Heart left ventricle (tissue), 13 donors: Measurements from ENCODE around the gene AGAP2.

Experiments
- POLR2A ChIP-seq, 2 donors: fragments of 450-650 bp; IDR thresholded peaks; one replicate each; pipeline ENCODE4 v1.6.1; 2017; ENCODE audit warnings: antibody characterized with exemption in 2 of 2, mild to moderate bottlenecking in 2 of 2, moderate library complexity in 2 of 2
- TF ChIP-seq, protein P1 (sequence below), 12 donors: fragments of 200-600 bp; sonication (generic) in 4 of 12; IDR thresholded peaks; one replicate each; pipeline versions ENCODE4 v1.5.0 to v1.8.0; 2018 to 2022; ENCODE audit warnings: antibody characterized with exemption in 12 of 12, mild to moderate bottlenecking in 5 of 12
- donor health status: ischemic (EF 13 %, LVEDD 7.1; RV severe dilation, severe dysfunction).
- donor health status: DM: no; HTN: yes; CAD: no.
- donor health status: DM: no; HTN: no; CAD: no.
- donor health status: ischemic (EF 25% LVEDD 6.9; RV normal size, moderate dysfunction).
- donor health status: ischemic (EF 25% LVEDD 5.7; RV mildly dilated, moderate dysfunction).
- donor health status: ischemic (EF 35%, LVEDD 5.7; RV mildly dilated, moderate dysfunction).
- donor health status: nonischemic (EF 11% LVEDD 7.7; RV severe dilation, severe dysfunction).
- donor health status: DM: yes; HTN: yes; CAD: no.
- donor health status: PGD.
- donor health status: ischemic (EF 29% LVEDD 5.4; RV normal size, mild dysfunction).
- donor health status: nonischemic (EF 23%, LVEDD 6.1; RV moderate dilation, normal function).

- TF ChIP-seq, protein P1, sequence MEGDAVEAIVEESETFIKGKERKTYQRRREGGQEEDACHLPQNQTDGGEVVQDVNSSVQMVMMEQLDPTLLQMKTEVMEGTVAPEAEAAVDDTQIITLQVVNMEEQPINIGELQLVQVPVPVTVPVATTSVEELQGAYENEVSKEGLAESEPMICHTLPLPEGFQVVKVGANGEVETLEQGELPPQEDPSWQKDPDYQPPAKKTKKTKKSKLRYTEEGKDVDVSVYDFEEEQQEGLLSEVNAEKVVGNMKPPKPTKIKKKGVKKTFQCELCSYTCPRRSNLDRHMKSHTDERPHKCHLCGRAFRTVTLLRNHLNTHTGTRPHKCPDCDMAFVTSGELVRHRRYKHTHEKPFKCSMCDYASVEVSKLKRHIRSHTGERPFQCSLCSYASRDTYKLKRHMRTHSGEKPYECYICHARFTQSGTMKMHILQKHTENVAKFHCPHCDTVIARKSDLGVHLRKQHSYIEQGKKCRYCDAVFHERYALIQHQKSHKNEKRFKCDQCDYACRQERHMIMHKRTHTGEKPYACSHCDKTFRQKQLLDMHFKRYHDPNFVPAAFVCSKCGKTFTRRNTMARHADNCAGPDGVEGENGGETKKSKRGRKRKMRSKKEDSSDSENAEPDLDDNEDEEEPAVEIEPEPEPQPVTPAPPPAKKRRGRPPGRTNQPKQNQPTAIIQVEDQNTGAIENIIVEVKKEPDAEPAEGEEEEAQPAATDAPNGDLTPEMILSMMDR (IDR thresholded peaks at IDR 0.05): no peak
- TF ChIP-seq POLR2A (IDR thresholded peaks at IDR 0.05): no peak
Measured at GRCh38 chr12:57783466-57783801, 44.9 kb upstream of the AGAP2 start.
